ENCODE data around the gene ADAMTSL5. TPM values are rescaled to one million over a fixed set of nuclear protein-coding genes. Genes with fewer than 3 reads are reported as not detected.

Gene ADAMTSL5
- total RNA-seq, 2 donors from 2014 or later, result 4.1 to 4.8 TPM

DNA sequence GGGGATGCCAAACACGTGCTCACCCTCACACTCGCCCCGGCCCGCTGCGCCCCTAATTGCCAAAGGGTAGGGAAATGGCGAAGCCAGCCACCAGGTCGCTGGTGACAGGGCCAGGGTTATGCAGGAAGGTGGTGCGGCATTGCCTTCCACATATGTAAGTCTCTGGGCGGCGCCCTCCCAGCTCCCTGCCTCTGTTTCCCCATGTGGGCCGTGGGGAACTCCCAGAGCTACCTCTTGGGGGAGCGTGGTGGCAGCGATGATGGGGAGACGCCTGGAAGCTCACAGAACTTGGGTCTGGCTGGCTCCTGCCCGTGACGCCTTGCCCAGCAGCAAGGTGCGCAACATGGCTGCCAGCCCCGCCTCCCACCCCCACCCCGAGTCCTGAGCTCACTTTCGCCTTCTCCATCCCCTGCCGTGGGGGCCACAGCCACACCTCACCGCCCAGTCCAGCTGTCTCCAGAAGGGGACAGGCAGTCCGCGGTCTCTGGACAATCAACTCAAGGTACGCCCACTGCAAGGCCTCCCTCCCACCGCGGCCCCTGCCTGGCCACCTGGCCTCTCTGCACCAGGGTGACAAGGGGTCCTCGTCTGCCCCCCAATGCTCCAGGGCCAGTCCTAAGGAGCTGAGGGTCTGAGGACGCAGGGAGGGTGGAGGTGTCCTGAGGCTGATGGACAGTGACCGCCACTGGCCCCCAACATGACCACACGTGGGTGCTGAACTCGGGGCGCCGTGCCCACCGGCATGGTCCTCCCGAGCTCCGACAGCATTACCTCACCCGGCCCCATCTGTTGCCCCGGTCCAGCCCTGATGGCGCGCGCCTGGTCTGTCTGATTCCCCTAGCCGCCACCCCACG lies 40.4 kb downstream of the ADAMTSL5 start:
- Mint-ChIP-seq H3K27ac (no peak overlapping the region), H3K9me3 (no peaks in the 10 kb centered on the region), H3K36me3 (ENCODE audit: low read depth) (peaks cover 4% of the 10 kb centered on the region), H3K4me1 (no peaks in the 10 kb centered on the region), H3K27me3 (ENCODE audit: insufficient read depth) (peaks cover 43% of the 10 kb centered on the region), H3K4me3 (no peak overlapping the region)
- Histone ChIP-seq H3K36me3 (ENCODE audit: control insufficient read depth, insufficient read depth, low read length) (peaks cover 20% of the 10 kb centered on the region), H3K27me3 (ENCODE audit: control insufficient read depth, insufficient read depth, low read length, poor library complexity, severe bottlenecking) (peaks cover 57% of the 10 kb centered on the region), H3K4me1 (ENCODE audit: control insufficient read depth, insufficient read depth, low read length) (peaks cover 9% of the 10 kb centered on the region), H3K4me3 (ENCODE audit: low read length) (no peak overlapping the region), H3K9me3 (ENCODE audit: control insufficient read depth, low read length) (no peaks in the 10 kb centered on the region), H3K9ac (ENCODE audit: extremely low read depth, low read length, poor library complexity, severe bottlenecking) (no peak overlapping the region), H3K27ac (ENCODE audit: low read depth, low read length) (no peak overlapping the region)
- TF ChIP-seq, protein P1, sequence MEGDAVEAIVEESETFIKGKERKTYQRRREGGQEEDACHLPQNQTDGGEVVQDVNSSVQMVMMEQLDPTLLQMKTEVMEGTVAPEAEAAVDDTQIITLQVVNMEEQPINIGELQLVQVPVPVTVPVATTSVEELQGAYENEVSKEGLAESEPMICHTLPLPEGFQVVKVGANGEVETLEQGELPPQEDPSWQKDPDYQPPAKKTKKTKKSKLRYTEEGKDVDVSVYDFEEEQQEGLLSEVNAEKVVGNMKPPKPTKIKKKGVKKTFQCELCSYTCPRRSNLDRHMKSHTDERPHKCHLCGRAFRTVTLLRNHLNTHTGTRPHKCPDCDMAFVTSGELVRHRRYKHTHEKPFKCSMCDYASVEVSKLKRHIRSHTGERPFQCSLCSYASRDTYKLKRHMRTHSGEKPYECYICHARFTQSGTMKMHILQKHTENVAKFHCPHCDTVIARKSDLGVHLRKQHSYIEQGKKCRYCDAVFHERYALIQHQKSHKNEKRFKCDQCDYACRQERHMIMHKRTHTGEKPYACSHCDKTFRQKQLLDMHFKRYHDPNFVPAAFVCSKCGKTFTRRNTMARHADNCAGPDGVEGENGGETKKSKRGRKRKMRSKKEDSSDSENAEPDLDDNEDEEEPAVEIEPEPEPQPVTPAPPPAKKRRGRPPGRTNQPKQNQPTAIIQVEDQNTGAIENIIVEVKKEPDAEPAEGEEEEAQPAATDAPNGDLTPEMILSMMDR (conservative IDR thresholded peaks at IDR 0.05), result no peak
- DNase-seq, result no peak
- 69% methylated on average over 30 to 44 of the region's 44 CpGs for WGBS, 2 experiments (ENCODE audit: insufficient coverage in 1 of 2, insufficient read length in 1 of 2)

DNA sequence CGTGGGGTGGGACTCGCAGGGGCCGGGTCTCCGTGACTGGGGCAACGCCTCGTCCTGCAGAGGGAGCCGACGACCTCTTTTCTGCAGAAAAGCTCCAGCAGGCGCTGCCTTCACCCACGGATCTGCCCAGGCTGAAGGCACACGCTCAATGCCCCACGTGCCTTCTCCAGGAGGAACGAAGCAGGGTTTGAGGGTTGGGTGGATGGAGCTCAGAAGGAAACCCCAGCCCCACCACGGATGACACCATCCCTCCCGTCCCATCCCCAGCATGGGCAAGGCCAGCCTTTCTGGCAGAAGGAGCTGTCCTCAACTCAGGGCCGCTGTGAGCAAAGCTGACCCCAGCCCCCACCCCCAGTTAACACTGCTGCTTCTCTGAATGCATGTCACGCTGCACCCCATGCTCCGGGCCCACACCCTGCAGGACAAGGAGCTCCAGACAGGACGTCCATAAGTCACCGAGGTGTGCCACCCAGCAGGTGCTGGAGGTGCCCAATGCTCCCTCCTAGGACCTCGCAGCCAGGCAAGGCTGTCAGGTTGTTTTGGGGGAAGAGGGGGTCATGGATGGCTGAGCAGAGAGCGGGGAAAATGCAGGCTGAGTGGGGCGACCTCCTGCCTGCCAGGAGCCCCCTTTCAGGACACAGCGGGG lies 41.2 kb downstream of the ADAMTSL5 start:
- no peaks in the 10 kb centered on the region for H3K9me3 Mint-ChIP-seq
- no peaks in the 10 kb centered on the region for H3K36me3 Mint-ChIP-seq (ENCODE audit: low read depth)
- H3K4me1 Mint-ChIP-seq, result no peaks in the 10 kb centered on the region
- WGBS, 2 experiments (ENCODE audit: insufficient coverage in 1 of 2, insufficient read length in 1 of 2), result 38 to 46% methylated on average over 10 to 24 of the region's 24 CpGs
- Histone ChIP-seq H3K9me3 (ENCODE audit: control insufficient read depth, low read length) (no peaks in the 10 kb centered on the region), H3K4me3 (ENCODE audit: low read length) (peak overlapping the region; percentile 68), H3K9ac (ENCODE audit: extremely low read depth, low read length, poor library complexity, severe bottlenecking) (no peak overlapping the region), H3K27me3 (ENCODE audit: control insufficient read depth, insufficient read depth, low read length, poor library complexity, severe bottlenecking) (peaks cover 66% of the 10 kb centered on the region), H3K4me1 (ENCODE audit: control insufficient read depth, insufficient read depth, low read length) (peaks cover 12% of the 10 kb centered on the region), H3K27ac (ENCODE audit: low read depth, low read length) (no peak overlapping the region), H3K36me3 (ENCODE audit: control insufficient read depth, insufficient read depth, low read length) (peaks cover 15% of the 10 kb centered on the region)
- H3K27me3 Mint-ChIP-seq (ENCODE audit: insufficient read depth), result peaks cover 50% of the 10 kb centered on the region
- DNase-seq, result peak; percentile 52
- no peak overlapping the region for H3K4me3 Mint-ChIP-seq
- no peak overlapping the region for H3K27ac Mint-ChIP-seq
- TF ChIP-seq, protein P1 (conservative IDR thresholded peaks at IDR 0.05), result peak; percentile 63

GRCh38 chr19:1471010-1471514 lies 41.8 kb downstream of the ADAMTSL5 start:
- 5 to 8% methylated on average over 18 to 28 of the region's 28 CpGs for WGBS, 2 experiments (ENCODE audit: insufficient coverage in 1 of 2, insufficient read length in 1 of 2)
- Mint-ChIP-seq H3K27ac (no peak overlapping the region), H3K36me3 (ENCODE audit: low read depth) (no peaks in the 10 kb centered on the region), H3K4me3 (peak overlapping the region; percentile 13), H3K27me3 (ENCODE audit: insufficient read depth) (peaks cover 55% of the 10 kb centered on the region), H3K4me1 (no peaks in the 10 kb centered on the region), H3K9me3 (no peaks in the 10 kb centered on the region)
- Histone ChIP-seq H3K27ac (ENCODE audit: low read depth, low read length) (no peak overlapping the region), H3K9ac (ENCODE audit: extremely low read depth, low read length, poor library complexity, severe bottlenecking) (no peak overlapping the region), H3K4me1 (ENCODE audit: control insufficient read depth, insufficient read depth, low read length) (peaks cover 12% of the 10 kb centered on the region), H3K27me3 (ENCODE audit: control insufficient read depth, insufficient read depth, low read length, poor library complexity, severe bottlenecking) (peaks cover 71% of the 10 kb centered on the region), H3K36me3 (ENCODE audit: control insufficient read depth, insufficient read depth, low read length) (peaks cover 9% of the 10 kb centered on the region), H3K4me3 (ENCODE audit: low read length) (peak overlapping the region; percentile 68), H3K9me3 (ENCODE audit: control insufficient read depth, low read length) (no peaks in the 10 kb centered on the region)
- TF ChIP-seq, protein P1 (conservative IDR thresholded peaks at IDR 0.05), result no peak
- DNase-seq, result peak; percentile 90
